Fibroblast of pulmonary artery (primary cell): Measurements from ENCODE around the gene KRTAP5-3.

Experiments used
- DNase-seq: peaks from one replicate; pipeline ENCODE4 v3.0.0-alpha.2; 2010; ENCODE audit warnings: low read depth
- H3K4me3 ChIP-seq: replicated peaks from 2 replicates; pipeline ENCODE4 v1.5.1; 2011; ENCODE audit warnings: low read depth, mild to moderate bottlenecking, control low read depth, low read length, moderate library complexity
- TF ChIP-seq, protein P1 (sequence below): IDR thresholded peaks from 2 replicates; pipeline ENCODE4 v1.5.1; 2011; ENCODE audit warnings: mild to moderate bottlenecking, control low read depth, low read length, inconsistent platforms; ENCODE audit errors: missing control alignments

Gene KRTAP5-3

DNA sequence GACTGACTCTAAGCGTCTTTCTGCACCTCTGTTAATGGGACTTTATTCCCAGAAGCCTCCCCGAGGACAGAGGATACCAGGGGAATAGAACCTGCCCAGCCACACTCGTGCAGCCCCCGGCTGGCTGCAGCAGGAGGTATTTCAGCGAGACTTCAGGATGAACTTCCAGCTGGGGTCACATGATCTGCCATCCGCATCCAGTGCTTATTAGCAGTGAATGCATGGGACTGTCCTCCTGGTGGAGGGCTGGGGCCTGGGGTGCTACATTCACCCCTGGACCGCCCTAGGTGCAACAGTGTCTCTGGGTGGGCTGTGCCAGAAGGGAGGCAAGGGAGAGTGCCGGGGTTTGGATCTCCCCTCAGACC, 37.8 kb downstream of the KRTAP5-3 start:
- DNase-seq: no peak
- TF ChIP-seq, protein P1, sequence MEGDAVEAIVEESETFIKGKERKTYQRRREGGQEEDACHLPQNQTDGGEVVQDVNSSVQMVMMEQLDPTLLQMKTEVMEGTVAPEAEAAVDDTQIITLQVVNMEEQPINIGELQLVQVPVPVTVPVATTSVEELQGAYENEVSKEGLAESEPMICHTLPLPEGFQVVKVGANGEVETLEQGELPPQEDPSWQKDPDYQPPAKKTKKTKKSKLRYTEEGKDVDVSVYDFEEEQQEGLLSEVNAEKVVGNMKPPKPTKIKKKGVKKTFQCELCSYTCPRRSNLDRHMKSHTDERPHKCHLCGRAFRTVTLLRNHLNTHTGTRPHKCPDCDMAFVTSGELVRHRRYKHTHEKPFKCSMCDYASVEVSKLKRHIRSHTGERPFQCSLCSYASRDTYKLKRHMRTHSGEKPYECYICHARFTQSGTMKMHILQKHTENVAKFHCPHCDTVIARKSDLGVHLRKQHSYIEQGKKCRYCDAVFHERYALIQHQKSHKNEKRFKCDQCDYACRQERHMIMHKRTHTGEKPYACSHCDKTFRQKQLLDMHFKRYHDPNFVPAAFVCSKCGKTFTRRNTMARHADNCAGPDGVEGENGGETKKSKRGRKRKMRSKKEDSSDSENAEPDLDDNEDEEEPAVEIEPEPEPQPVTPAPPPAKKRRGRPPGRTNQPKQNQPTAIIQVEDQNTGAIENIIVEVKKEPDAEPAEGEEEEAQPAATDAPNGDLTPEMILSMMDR: no peak
- H3K4me3 ChIP-seq: no peak overlapping the region

DNA sequence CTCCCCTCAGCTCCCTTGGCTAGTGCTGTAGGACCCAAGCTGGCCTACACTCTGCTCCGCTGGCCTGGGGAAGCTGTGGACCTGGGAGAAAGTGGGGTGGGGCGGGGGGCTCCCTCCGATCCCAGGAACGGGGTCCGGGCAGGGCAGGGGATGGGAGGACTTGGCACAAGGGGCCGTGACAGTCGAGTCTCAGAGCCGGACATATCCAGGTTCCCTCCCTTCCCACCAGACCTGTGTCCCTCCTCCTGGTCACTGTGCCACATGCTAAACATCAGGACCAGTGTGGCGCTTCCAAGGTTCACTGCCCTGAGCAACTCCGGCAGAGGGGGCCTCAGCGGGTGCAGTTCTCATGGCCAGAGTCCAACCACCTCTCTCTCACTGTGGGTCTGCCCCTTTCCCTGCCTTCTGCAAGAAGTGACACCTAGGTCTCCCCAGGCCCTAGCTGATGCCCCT, 38.2 kb downstream of the KRTAP5-3 start:
- no peak overlapping the region for H3K4me3 ChIP-seq
- no peak for DNase-seq
- TF ChIP-seq, protein P1: no peak

DNA sequence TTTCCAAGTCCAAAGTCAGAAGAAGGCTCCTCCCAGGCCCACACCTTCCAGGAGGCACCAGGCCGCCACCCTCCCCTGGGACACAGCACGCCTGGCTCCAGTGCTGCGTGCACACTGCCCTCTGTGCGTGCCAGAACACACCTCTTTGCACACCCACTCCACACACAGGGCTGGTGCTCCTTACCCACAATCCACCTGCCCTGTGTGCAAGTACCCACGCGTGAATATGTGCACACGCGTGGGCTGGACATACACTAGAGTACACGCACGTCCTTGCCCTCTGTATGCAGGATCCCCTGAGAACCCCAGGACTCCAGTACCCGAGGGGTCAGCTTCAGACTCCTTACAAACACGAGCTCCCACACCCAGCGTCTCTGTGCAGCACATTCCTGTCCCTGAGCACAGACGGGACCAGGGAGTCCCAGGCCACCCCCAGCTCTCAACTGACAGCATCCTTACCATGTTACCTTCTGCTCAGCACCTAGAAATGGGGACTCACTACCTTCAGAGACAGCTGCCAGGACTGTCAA, 38.9 kb downstream of the KRTAP5-3 start:
- no peak for DNase-seq

DNA sequence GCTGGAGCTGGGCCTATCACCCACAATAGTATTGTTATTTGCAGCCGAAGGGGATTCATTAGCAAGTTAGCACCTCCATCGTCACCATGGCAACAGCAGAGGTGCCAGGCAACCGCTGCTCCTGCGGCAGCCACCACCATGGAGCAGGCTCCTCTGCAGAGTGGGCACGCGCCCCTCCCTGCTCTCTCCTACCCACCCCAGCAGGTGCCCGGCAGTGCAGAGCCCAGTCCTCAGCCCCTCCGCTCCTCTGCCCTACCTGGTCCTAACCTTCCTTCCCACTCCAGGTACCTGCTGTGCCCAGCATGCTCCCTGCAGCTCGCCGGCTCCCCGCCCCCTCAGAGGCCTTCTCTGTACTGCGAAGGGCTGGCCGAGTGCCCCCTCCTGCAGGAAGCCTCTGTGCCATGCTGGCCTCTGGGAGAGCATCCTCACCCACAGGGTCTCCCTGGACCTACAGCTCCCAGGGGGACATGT, 39.8 kb downstream of the KRTAP5-3 start:
- DNase-seq: no peak
- TF ChIP-seq, protein P1: no peak
- H3K4me3 ChIP-seq: no peak overlapping the region

More for the DNA sequence above, 38.9 kb downstream of the KRTAP5-3 start:
- TF ChIP-seq, protein P1: no peak
- no peak overlapping the region for H3K4me3 ChIP-seq

DNA sequence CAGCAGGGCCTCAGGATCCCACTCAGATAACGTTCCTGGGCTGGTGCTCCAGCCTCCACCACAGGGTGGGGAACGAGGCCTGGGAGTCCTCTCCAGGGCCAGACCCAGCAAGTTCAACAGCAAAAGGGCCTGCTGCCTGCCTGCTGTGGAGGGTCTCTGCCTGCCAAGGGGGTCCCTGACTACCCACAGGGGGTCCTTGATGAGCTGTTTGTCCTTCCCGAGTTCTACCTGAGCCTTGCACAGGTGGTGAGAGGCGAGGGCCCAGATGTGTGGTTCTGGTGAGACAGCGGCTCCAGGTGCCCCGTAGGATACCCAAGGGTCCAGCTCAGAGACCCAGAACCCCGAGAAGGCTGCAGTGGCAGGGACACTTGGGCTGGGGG, 40.6 kb downstream of the KRTAP5-3 start:
- no peak for DNase-seq
- no peak overlapping the region for H3K4me3 ChIP-seq

DNA sequence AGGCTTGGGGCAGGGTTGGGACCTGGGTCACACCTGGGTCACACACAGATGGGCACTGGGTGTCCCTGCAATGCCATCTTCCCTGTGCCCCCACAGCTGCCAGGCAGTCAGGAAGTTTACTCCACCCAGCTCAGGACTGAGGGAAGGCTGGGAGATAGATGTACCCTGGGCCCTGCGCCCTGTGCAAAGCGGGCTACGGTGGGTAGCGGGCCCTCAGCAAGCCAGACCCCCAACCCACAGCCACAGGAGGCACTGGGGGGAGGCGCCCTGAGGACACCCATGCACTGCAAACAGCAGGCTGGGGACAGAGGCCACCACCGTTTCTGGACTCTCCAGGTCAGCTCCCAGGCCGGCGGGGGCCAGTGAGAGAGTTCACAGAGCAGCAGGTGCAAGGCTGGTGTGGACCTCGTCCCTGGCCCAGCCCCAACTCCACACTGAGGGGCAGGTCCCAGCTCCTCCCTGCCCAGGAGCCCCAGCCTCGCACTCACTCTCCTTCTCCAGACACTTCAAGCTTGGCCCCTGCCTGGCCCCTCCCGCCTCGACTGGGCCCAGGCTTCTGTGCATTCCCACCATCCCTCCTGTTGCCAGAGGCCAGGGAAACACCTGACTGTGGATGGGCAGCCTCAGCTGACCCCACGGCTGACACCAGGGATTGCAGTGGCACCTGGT, 41.1 kb downstream of the KRTAP5-3 start:
- DNase-seq: no peak
- H3K4me3 ChIP-seq: no peak overlapping the region
- TF ChIP-seq, protein P1: no peak

More for the DNA sequence above, 40.6 kb downstream of the KRTAP5-3 start:
- TF ChIP-seq, protein P1: no peak

DNA sequence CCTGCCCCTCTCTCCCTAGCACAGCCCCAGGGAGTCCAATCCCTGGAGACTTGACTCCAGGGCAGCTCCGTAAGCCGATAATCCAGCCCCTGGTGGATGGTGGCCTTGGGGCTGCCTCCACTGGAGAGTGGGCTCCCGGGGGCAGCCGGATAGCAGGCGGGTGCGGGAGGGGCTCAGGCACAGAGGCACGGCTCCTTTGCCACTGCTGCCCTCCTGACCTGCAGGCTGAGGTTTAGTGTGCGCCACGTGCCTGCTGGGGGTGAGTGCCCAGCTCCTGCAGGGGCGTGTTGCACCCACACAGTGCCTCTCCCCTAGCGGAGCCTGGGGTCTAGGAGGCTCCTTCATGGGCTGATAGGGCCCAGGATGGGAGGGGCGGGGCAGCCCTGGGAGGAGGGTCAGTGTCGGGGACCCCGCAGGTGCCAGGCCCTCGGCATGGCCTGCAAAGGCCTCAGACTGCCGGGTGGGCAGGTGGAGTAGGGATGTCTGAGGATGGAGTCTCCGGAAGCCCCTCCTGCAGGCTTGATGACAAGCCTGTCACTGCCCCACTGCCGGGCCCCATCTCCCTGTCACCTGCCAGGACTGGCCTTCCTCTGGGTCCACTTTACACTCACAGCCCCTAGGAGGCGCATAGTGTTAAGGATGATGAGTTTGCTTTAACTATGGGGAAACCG, 41.7 kb downstream of the KRTAP5-3 start:
- H3K4me3 ChIP-seq: no peak overlapping the region
- DNase-seq: no peak
- TF ChIP-seq, protein P1: peak; percentile 7
